Activated CD4-positive, alpha-beta T cell treated with anti-CD3 and anti-CD28 coated beads, Interleukin-2, amount 50 U/mL, for 1 hour (primary cell): ENCODE measurements around the gene NDUFV3.
"Not testable (repeated sequence)": the region's sequence is repeated elsewhere in the genome, so short reads cannot be mapped to it uniquely, and the experiment has no call there.

Source experiments
- DNase-seq: peaks from one replicate; pipeline ENCODE4 v3.0.0-alpha.2; 2020

NDUFV3 gene

DNA sequence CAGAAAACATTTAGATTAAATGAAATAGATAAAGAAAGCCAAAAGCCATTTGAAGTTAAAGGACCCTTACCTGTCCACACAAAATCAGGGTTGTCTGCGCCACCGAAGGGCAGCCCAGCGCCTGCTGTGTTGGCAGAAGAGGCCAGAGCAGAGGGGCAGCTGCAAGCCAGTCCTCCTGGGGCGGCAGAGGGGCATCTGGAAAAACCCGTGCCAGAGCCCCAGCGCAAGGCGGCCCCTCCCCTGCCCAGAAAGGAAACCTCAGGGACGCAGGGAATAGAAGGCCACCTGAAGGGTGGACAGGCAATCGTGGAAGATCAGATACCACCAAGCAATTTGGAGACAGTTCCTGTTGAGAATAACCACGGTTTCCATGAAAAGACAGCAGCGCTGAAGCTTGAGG lies 10.7 kb downstream of the NDUFV3 start:
- DNase-seq = no peak

DNA sequence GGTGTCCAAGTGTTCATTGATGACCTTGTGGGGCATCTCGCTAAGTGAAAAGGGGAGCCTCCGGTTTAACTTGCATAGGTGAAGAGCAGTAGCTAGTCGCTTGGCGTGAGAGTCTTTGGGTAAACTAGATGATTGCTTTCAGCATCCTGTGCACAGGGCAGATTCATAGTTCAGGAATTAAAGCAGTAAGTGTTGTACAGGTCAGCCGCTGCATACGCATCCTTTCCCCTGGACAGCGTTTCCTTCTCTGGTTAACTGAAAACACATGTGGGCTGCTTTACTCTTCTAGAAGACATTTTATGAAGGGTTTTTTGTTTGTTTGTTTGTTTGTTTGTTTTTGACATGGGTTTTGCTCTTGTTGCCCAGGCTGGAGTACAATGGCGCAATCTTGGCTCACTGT lies 12.1 kb downstream of the NDUFV3 start:
- no peak for DNase-seq

- DNase-seq = no peak
These were observed 13.1 kb downstream of the NDUFV3 start for GRCh38 chr21:42906233-42906632.

GRCh38 chr21:42908484-42908883 lies 15.4 kb downstream of the NDUFV3 start:
- not testable (repeated sequence) for DNase-seq

DNA sequence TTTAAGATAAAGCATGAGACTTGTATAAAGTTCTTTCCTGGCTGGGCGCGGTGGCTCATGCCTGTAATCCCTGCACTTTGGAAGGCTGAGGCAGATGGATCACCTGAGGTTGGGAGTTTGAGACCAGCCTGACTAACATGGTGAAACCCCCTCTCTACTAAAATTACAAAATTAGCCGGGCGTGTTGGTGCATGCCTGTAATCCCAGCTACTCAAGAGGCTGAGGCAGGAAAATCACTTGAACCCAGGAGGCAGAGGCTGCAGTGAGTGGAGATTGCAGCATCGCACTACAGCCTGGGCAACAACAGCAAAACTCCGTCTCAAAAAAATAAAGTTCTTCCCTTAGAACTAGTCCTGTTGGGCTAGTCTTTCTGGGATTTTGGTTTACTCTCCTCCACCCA lies 18.8 kb downstream of the NDUFV3 start:
- not testable (repeated sequence) for DNase-seq

DNA sequence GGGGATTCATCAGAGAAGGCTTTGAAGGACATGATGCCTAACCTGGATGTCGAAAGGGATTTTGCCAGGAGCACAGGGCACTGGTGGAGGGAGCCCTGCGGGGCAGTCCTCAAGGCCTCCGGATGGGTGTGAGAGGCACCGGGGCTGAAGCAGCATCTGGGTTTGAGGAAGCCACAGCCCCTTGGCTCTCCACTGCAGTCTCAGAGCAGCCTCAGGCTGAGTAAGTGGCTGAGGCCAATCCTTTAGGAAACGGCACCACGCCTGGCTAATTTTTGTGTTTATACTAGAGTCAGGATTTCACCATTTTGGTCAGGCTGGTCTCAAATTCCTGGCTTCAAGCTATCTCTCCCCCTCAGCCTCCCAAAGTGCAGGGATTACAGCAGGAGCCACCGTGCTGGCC lies 20.4 kb downstream of the NDUFV3 start:
- no peak for DNase-seq

- DNase-seq = no peak
These were observed 25.2 kb downstream of the NDUFV3 start for GRCh38 chr21:42918291-42918690.

DNA sequence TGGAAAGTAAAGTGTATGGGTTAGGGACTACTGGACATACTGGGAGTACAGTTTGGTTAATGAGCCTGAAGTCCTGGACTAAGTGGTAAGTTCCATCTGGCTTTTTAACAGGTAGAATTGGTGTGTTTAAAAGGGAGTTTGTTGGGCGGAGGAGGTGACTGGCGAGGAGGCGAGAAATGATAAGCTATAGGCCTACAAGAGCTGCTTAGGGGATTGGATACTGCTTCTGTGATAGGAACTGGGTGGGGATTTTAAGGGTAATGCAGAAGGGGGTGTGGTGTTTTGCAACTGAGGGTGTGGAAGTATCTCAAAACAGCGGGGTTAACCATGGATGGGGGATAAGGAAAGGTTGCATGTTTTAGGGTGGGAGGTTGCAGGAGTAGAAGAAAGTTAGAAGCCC lies 28.8 kb downstream of the NDUFV3 start:
- no peak for DNase-seq

GRCh38 chr21:42922918-42923317 lies 29.8 kb downstream of the NDUFV3 start:
- no peak for DNase-seq

DNA sequence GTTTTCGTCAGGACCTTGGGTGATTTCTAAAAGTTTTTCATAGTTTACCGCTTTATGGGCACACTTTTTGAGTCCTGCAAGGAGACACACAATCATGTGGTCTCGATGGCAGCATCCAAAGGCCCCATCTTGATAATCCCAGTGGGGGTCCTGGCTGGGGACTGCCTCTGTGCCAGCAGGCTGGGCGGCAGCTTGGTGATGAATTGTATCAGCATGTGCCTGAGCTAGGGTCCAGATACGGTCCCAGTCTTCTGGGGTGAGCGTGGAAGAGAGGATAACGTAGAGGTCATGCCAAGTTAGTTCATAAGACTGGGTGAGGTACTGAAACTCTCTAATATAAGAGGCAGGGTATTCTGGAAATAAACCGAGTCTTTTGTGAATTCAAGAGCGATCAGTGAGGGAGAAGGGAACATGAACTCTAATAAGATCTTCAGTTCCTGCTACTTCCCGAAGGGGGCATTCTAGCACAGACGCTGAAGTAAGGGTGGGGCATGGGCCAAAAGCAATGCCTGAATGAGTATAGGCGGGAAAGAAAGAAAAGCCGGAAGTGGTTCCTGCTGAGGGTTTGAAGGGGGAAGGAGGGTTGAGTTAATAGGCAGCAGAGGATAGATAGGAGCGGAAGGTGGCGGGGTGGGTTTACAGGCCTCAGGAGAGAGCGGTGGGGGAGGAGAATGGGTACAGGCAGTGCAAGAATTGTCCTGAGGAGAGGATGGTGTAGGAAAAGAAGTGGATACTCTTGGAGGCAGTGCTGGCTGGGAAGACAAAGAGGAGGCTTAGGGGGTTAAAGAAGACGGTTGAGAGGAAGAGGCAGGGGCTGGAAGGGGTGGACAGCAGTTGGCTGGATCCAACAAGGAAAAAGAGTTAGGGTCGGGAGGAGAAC lies 30.7 kb downstream of the NDUFV3 start:
- peak; percentile 51 for DNase-seq

DNA sequence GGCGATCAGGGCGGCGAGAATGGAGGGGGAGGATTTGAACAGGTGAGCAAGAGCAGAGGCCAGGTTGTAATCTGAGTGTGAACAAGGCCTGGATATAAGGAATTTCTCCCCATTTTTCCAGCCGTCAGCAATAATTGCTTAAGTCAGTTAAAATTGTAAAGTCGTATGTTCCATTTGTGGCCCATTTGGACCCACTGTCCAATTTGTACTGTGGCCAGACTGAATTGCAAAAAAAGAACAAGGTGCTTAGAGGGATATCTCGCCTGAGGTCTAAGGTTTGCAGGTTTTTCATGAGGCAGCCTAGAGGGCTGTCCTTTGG lies 31.3 kb downstream of the NDUFV3 start:
- no peak for DNase-seq

GRCh38 chr21:42925114-42925926 lies 32.2 kb downstream of the NDUFV3 start, which contains the start of gene ERVH48-1:
TSS of gene ERVH48-1 (minus strand) at chr21:42925630. CDS start at chr21:42919006, 6,624 bp downstream.
- DNase-seq = peak; percentile 8

- not testable (repeated sequence) for DNase-seq
These were observed 34.5 kb downstream of the NDUFV3 start for GRCh38 chr21:42927474-42928200.

- DNase-seq = no peak
These were observed 36.9 kb downstream of the NDUFV3 start for GRCh38 chr21:42929969-42930368.

DNA sequence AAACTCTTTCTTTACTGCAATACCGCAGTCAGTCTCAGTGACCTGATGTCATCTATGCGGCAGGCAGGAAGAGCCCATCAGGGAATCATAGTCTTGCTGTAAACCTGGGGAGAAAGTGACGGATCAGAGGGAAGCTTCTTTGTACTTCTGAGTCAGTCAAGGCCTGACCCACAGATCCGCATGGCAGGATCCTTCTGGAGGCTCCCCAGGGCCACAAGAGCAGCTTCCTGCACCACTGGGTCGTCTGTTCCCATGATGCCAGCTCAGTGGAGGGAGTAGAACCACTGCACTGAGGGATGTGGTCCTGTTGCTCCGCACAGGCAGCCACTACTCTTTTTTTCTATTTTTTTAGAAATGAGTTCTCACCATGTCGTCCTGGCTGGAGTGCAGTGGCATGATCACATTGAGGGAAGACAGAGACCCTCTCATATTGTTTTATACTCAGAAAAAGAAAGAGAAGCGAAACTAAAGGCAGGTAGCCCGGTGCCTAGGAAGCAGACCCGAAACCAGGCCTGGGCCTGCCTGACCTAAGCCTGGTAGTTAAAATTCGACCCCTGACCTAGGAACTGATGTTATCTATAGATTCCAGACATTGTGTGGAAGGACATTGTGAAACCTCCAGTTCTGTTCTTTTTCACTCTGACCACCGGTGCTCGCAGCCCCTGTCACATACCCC lies 38.6 kb downstream of the NDUFV3 start:
- DNase-seq = no peak

DNA sequence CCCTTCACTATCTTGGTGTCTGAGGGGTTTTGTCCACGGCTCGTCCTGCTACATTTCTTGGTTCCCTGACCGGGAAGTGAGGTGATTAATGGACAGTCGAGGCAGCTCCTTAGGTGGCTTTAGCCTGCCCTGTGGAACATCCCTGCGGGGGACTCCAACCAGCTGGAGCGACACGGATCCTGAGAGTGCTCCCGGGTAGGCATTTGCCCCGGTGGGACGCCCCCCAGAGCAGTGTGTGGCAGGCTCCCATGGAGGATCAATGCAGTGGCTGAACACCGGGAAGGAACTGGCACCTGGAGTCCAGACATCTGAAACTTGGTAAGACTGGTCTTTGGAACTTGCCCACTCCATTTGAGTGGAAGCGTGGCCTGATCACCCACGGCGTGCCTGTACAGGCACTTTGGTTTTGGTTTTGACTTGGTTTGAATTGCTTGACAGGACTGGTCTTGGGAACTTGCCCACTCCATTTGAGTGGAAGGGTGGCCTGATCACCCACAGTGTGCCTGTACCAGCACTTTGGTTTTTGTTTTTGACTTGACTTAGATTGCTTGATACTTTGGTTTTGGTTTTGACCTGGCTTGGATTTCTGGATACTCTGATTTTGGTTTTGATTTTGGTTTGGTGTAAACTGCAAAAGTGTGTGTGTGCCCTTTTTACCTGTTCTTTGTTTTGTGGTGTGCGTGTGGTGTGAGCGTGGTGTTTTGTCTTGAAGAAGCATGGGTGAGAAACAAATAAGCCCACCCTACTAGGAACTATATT lies 39.4 kb downstream of the NDUFV3 start:
- not testable (repeated sequence) for DNase-seq

DNA sequence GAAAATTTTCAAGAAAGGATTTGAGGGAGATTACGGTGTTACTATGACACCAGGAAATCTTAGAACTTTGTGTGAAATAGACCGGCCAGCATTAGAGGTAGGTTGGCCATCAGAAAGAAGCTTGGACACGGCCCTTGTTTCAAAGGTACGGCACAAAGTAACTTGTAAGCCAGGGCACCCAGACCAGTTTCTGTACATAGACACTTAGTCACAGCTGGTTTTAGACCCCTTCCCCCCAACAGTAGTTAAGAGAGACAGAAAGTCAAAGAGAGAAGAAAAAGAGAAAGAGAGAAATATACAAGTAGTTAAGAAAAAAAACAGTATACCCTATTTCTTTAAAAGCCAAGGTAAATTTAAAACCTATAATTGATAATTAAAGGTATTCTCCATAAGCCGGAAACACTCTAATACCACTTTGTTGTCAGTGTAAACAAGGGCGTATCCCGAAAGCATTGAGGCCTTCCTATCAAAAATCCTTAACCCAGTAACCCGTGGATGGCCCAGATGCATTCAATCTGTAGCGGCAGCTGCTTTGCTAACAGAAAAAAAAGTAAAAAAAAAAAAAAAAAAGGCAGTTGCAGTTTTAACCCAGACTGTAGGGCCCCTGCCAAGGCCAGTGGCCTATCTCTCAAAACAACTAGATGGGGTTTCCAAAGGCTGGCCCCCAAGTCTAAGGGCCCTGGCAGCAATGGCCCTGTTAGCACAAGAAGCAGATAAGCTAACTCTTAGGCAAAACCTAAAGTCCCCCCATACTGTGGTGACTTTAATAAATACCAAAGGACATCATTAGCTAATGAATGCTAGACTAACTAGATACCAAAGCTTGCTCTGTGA lies 40.2 kb downstream of the NDUFV3 start:
- not testable (repeated sequence) for DNase-seq

- DNase-seq = not testable (repeated sequence)
These were observed 40.9 kb downstream of the NDUFV3 start for GRCh38 chr21:42933973-42934372.

DNA sequence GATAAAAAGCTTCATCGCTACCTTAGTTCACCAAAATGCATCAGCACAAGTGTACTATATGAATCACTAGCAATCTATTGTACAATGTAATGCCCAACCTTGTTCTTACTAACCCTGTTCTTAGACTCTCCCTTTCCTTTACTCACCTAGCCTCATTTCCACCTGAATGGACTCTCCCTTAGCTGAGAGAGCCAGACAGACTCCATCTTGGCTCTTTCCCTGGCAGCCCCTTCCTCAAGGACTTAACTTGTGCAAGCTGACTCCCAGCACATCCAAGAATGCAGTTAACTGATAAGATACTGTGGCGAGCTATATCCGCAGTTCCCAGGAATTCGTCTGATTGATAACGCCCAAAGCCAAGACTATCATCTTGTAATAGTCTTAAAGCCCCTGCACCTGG lies 43.3 kb downstream of the NDUFV3 start:
- DNase-seq = not testable (repeated sequence)

GRCh38 chr21:42937034-42937940 lies 44.2 kb downstream of the NDUFV3 start:
- not testable (repeated sequence) for DNase-seq
